Measurements from ENCODE around the gene RNF26. TPM values are rescaled to one million over a fixed set of nuclear protein-coding genes. Genes with fewer than 3 reads are reported as not detected.

The RNF26 gene
- total and polyA plus RNA-seq, 12 donors: 6.4 to 17.6 (median 13.0) TPM

DNA sequence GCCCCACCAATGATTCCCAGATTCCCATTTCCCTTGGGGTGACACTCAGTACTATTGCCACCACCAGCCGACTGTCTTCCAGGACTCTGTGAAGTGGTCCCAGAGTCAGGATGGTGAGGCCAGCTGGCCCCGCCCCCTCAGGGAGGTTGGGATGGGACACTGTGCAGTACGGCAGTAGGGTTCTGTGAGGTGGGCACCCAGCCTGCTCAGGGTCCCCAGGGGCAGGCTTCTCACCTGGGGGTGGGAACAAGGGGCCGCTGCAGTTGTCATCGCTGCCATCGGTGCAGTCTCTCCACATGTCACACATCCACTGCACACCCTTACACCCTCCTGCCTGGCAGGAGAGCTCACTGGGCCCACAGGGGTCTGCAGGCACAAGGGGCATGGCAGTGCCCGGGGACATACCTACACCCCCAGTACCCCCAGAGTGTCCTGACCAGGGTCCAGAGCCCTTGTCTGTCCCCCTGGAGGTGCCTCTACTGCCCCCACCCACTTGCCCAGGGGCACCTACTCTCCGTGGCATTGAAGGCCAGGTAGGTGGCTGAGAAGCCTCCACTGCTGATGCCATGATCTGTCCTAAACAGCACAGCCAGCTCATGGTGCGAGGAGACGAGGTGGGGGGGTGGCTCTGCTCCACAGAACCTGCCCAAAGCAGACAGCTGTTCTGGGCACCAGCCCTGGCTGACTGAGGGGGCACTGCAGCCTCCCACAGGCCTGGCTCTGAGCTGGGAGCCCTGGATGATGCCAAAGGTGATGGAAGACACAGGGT lies 8.2 kb downstream of the RNF26 start:
- no peak for ATAC-seq
- TF ChIP-seq, protein P1, sequence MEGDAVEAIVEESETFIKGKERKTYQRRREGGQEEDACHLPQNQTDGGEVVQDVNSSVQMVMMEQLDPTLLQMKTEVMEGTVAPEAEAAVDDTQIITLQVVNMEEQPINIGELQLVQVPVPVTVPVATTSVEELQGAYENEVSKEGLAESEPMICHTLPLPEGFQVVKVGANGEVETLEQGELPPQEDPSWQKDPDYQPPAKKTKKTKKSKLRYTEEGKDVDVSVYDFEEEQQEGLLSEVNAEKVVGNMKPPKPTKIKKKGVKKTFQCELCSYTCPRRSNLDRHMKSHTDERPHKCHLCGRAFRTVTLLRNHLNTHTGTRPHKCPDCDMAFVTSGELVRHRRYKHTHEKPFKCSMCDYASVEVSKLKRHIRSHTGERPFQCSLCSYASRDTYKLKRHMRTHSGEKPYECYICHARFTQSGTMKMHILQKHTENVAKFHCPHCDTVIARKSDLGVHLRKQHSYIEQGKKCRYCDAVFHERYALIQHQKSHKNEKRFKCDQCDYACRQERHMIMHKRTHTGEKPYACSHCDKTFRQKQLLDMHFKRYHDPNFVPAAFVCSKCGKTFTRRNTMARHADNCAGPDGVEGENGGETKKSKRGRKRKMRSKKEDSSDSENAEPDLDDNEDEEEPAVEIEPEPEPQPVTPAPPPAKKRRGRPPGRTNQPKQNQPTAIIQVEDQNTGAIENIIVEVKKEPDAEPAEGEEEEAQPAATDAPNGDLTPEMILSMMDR (IDR thresholded peaks at IDR 0.05): no peak
- H3K9me3 ChIP-seq: no peaks in the 10 kb centered on the region
- no peak for DNase-seq
- peaks cover 0 to 38% (median 0%) of the 10 kb centered on the region in 7 donors for H3K27me3 ChIP-seq
- H3K36me3 ChIP-seq: peaks cover 0 to 5% (median 0%) of the 10 kb centered on the region in 9 donors
- peaks cover 16 to 47% (median 40%) of the 10 kb centered on the region in 9 donors for H3K4me1 ChIP-seq
- no peak overlapping the region for H3K4me3 ChIP-seq
- 87 to 89% methylated on average over 10 of the region's 10 CpGs for WGBS, 2 donors
- H3K27ac ChIP-seq: no peak overlapping the region
- intact Hi-C loops (cut with DNase I): loop anchor here in 1 of 10 donors (5.0 to 10.0 kb wide), 2 partner anchors 40 to 132 kb away; partner anchors contain the start of gene USP2

GRCh38 chr11:119343726-119344125 lies 9.4 kb downstream of the RNF26 start:
- Histone ChIP-seq H3K27ac (no peak overlapping the region), H3K4me3 (no peak overlapping the region), H3K9me3 (no peaks in the 10 kb centered on the region), H3K36me3 (no peaks in the 10 kb centered on the region), H3K4me1 (peaks cover 8 to 37% (median 30%) of the 10 kb centered on the region in 9 donors), H3K27me3 (peaks cover 0 to 35% (median 0%) of the 10 kb centered on the region in 7 donors)
- intact Hi-C loops (cut with DNase I): loop anchor here in 1 of 10 donors (5.0 to 10.0 kb wide), 2 partner anchors 39 to 131 kb away; partner anchors contain the start of gene USP2
- ATAC-seq: no peak
- TF ChIP-seq, protein P1 (IDR thresholded peaks at IDR 0.05): no peak
- no peak for DNase-seq
- 91 to 92% methylated on average over 7 of the region's 7 CpGs for WGBS, 2 donors

DNA sequence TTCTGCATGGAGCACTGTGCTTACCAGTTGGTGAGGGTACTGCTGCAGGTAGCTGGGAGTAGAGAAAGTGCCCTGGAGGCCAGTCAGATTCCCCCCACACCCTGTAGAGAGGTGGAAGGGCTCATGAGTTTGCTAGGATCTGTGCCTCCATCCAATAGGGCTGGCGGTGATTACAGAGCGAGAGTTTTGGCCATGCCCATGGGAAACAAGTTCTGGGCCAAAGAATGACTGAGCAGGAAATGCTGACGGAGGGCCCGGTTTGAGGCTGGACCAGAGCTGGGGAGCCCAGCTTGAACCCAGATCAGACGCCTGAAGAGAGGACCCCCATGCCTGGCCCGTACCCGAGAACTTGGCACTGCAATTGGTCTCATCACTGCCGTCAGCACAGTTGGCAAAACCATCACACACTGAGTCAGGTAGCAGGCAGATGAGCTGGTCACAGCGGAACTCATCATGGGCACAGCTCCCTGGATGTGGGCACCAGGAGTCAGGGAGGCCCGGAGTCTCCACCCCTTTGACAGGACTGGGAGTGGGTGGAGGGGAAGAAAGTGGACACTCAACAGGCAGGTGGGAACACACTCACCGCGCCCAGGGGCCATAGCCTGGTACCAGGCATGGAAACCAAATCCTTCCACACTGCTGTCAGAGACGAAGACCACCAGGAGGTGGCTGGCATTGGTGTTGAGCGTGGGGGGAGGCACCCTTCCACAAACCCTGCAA lies 10.1 kb downstream of the RNF26 start:
- DNase-seq (no peak), ATAC-seq (no peak)
- no peak overlapping the region for H3K4me3 ChIP-seq
- no peak overlapping the region for H3K27ac ChIP-seq
- intact Hi-C loops (cut with DNase I): loop anchor here in 1 of 10 donors (5.0 to 10.0 kb wide), 2 partner anchors 38 to 130 kb away; partner anchors contain the start of gene USP2
- no peaks in the 10 kb centered on the region for H3K9me3 ChIP-seq
- no peaks in the 10 kb centered on the region for H3K36me3 ChIP-seq
- 74 to 85% methylated on average over 14 of the region's 14 CpGs for WGBS, 2 donors
- peaks cover 0 to 28% (median 0%) of the 10 kb centered on the region in 7 donors for H3K27me3 ChIP-seq
- TF ChIP-seq, protein P1 (IDR thresholded peaks at IDR 0.05): no peak
- peaks cover 8 to 29% (median 23%) of the 10 kb centered on the region in 9 donors for H3K4me1 ChIP-seq

DNA sequence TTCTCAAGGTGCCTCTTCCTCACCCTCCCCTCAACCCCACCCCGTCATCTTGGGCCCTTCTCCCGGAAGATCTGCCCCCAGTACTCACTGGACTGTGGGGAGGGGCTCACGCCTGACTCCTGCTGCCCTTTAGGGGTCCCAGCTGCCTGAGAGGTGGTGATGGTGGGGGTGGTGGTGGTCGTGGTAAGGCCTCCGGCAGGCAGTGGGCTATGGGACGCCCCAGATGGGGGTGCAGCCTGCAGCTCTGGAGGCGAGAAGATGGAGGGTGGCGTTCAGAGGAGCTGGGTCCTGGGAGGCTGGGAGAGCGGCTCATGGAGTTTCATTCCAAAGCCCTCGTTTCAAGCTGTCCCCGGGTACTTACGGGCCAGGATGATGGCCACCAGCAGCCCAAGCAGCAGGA lies 11.4 kb downstream of the RNF26 start:
- Histone ChIP-seq H3K9me3 (no peaks in the 10 kb centered on the region), H3K27me3 (peaks cover 0 to 16% (median 0%) of the 10 kb centered on the region in 7 donors), H3K27ac (no peak overlapping the region), H3K36me3 (no peaks in the 10 kb centered on the region), H3K4me3 (no peak overlapping the region), H3K4me1 (peaks cover 8 to 25% (median 12%) of the 10 kb centered on the region in 9 donors)
- intact Hi-C loops (cut with DNase I): loop anchor here in 1 of 10 donors (10.0 kb wide), 1 partner anchor 129 kb away; no protein-coding TSS in a partner anchor
- no peak for DNase-seq
- TF ChIP-seq, protein P1 (IDR thresholded peaks at IDR 0.05): no peak
- 88 to 92% methylated on average over 12 of the region's 12 CpGs for WGBS, 2 donors
- ATAC-seq: no peak

All from heart right ventricle (tissue), 16 donors.